ENCODE measurements around the gene PLCB4.

GRCh38 chr20:9306521-9306920 is 237.6 kb downstream of the PLCB4 start:
- TF ChIP-seq CTCF (IDR thresholded peaks at IDR 0.05): no peak
- peak in 1 of 3 donors; percentile 74 for TF ChIP-seq POLR2AphosphoS5 (IDR thresholded peaks at IDR 0.05)
- TF ChIP-seq EP300 (IDR thresholded peaks at IDR 0.05): no peak
- no peak for TF ChIP-seq POLR2A (IDR thresholded peaks at IDR 0.05)
